22Rv1 (cell line): ENCODE data around the gene SPTLC3.

Experiments
- H3K27ac ChIP-seq: fragments of 450-650 bp; 2 replicates; pipeline ENCODE4 v1.5.1; 2017
- ZFX ChIP-seq: fragments of 450-650 bp; IDR thresholded peaks from 2 replicates; pipeline ENCODE4 v1.6.1; 2017; ENCODE audit warnings: antibody characterized with exemption, borderline replicate concordance
- TF ChIP-seq, protein P1 (sequence below): fragments of 450-650 bp; IDR thresholded peaks from 2 replicates; pipeline ENCODE4 v1.5.1; 2017; ENCODE audit warnings: mild to moderate bottlenecking

Gene SPTLC3

DNA sequence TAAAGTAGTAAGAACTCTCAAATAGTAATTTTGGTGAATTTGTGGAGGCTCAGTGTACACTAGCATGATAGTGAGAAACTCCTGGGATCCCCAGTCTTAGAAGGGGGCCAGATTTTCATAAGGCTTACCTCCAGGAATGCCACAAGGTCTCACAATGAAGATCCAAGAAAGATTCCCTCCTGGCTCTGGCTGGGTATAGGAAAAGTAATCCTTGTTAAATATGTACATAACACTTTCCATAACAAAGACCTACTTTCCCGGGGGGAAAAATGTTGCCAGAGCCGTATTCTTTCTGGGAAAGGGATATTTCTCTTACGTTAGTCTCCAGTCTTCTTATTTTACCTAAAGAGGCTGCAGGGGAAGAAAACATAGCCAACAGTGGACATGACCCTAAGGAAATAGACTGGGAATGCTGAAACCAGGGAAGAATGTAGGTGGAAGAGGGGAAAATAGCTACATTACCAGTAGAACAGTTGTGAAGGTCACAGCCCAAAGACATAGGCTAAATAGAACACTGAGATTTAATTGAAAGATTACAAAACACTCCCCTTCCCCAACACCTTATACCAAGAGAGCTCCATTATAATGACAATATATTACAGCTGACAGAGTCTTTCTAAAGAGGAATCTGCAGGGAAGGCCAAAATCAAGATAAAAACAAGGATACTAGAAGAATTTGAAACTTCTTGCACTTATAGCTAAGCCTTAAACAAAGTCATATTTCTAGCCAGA is 177.4 kb downstream of the SPTLC3 start:
- no peak overlapping the region for H3K27ac ChIP-seq
- TF ChIP-seq, protein P1, sequence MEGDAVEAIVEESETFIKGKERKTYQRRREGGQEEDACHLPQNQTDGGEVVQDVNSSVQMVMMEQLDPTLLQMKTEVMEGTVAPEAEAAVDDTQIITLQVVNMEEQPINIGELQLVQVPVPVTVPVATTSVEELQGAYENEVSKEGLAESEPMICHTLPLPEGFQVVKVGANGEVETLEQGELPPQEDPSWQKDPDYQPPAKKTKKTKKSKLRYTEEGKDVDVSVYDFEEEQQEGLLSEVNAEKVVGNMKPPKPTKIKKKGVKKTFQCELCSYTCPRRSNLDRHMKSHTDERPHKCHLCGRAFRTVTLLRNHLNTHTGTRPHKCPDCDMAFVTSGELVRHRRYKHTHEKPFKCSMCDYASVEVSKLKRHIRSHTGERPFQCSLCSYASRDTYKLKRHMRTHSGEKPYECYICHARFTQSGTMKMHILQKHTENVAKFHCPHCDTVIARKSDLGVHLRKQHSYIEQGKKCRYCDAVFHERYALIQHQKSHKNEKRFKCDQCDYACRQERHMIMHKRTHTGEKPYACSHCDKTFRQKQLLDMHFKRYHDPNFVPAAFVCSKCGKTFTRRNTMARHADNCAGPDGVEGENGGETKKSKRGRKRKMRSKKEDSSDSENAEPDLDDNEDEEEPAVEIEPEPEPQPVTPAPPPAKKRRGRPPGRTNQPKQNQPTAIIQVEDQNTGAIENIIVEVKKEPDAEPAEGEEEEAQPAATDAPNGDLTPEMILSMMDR: no peak
- TF ChIP-seq ZFX: no peak

DNA sequence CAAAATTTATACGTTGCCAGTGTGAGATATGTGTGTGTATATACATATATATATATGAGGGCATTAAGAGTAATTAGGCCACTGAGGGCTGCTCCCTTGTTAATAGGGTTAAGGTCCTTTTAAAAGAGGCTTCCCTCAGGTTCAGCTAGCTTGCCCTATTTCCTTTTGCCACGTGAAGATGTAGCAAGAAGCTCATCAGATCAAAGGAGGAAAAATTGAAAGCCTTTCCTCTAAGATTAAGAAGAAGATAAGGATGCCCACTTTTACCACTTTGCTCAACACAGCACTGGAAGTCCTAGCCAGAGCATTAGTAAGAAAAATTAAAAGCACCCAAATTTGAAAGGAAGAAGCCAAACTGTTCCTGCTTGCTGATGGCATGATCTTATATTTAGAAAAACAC is 179.1 kb downstream of the SPTLC3 start:
- no peak overlapping the region for H3K27ac ChIP-seq
- no peak for TF ChIP-seq ZFX
- TF ChIP-seq, protein P1: no peak

GRCh38 chr20:13199279-13199678 is 190.5 kb downstream of the SPTLC3 start:
- no peak overlapping the region for H3K27ac ChIP-seq
- TF ChIP-seq ZFX: no peak
- TF ChIP-seq, protein P1: no peak

GRCh38 chr20:13200767-13201500 is 192.2 kb downstream of the SPTLC3 start:
- H3K27ac ChIP-seq: no peak overlapping the region
- TF ChIP-seq ZFX: no peak
- TF ChIP-seq, protein P1: no peak

DNA sequence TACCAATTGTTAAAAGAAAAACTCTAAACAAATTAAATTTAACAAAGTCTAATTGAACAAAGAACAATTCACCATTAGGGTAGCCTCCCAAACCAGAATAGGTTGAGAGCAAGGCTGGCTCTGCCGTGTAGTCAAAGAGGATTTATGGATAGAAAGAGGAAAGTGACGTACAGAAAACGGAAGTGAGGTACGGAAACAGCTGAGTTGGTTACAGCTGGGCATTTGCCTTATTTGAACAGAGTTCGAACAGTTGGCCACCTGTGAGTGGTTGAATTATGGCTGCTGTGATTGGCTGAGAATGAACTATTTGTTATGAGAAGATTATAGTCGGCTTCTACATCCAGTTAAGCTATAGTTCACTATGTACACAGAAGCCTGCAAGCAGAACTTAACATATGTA is 193.8 kb downstream of the SPTLC3 start:
- H3K27ac ChIP-seq: no peak overlapping the region
- TF ChIP-seq, protein P1: no peak
- no peak for TF ChIP-seq ZFX

GRCh38 chr20:13205425-13205824 is 196.7 kb downstream of the SPTLC3 start:
- no peak overlapping the region for H3K27ac ChIP-seq
- TF ChIP-seq, protein P1: no peak
- TF ChIP-seq ZFX: no peak

GRCh38 chr20:13205848-13206434 is 197.2 kb downstream of the SPTLC3 start:
- no peak for TF ChIP-seq ZFX
- TF ChIP-seq, protein P1: no peak
- no peak overlapping the region for H3K27ac ChIP-seq
